Kidney tubule cell (primary cell): ENCODE results near the gene ITGAV.
"Not testable (repeated sequence)": the region's sequence is repeated elsewhere in the genome, so short reads cannot be mapped to it uniquely, and the experiment has no call there.

Experiments used
- DNase-seq: peaks from one replicate; pipeline ENCODE4 v3.0.0-alpha.2; 2018; ENCODE audit warnings: low spot score

ITGAV gene

GRCh38 chr2:186589612-186590349, at the start of gene ITGAV:
Gene ITGAV (plus strand): TSS chr2:186590056. CDS start chr2:186590339, 283 bp downstream.
- DNase-seq = peak; percentile 97

GRCh38 chr2:186540941-186541340, 48.9 kb upstream of the ITGAV start:
- DNase-seq = no peak

- peak; percentile 67 for DNase-seq
Measured at GRCh38 chr2:186542002-186542401, 47.9 kb upstream of the ITGAV start.

- DNase-seq = peak; percentile 69
Measured at GRCh38 chr2:186543561-186544131, 46.2 kb upstream of the ITGAV start.

- peak; percentile 96 for DNase-seq
Measured at GRCh38 chr2:186544255-186544675, 45.6 kb upstream of the ITGAV start.

- DNase-seq = no peak
Measured at GRCh38 chr2:186546846-186547245, 43.0 kb upstream of the ITGAV start.

GRCh38 chr2:186551323-186552050, 38.4 kb upstream of the ITGAV start:
- no peak for DNase-seq

- peak; percentile 37 for DNase-seq
Measured at GRCh38 chr2:186554429-186554828, 35.4 kb upstream of the ITGAV start.

- peak; percentile 58 for DNase-seq
Measured at GRCh38 chr2:186554850-186555671, 34.8 kb upstream of the ITGAV start.

GRCh38 chr2:186558512-186559276, 31.2 kb upstream of the ITGAV start:
- DNase-seq = peak; percentile 61

- DNase-seq = no peak
Measured at GRCh38 chr2:186559370-186559769, 30.5 kb upstream of the ITGAV start.

- peak; percentile 48 for DNase-seq
Measured at GRCh38 chr2:186559848-186560247, 30.0 kb upstream of the ITGAV start.

GRCh38 chr2:186560254-186560653, 29.6 kb upstream of the ITGAV start:
- DNase-seq = peak; percentile 37

GRCh38 chr2:186561467-186562208, 28.2 kb upstream of the ITGAV start:
- DNase-seq = no peak

GRCh38 chr2:186562209-186562578, 27.7 kb upstream of the ITGAV start:
- no peak for DNase-seq

- DNase-seq = not testable (repeated sequence)
Measured at GRCh38 chr2:186568600-186568999, 21.3 kb upstream of the ITGAV start.

- DNase-seq = not testable (repeated sequence)
Measured at GRCh38 chr2:186569127-186569526, 20.7 kb upstream of the ITGAV start.

GRCh38 chr2:186569897-186570296, 20.0 kb upstream of the ITGAV start:
- DNase-seq = peak; percentile 86

- DNase-seq = peak; percentile 87
Measured at GRCh38 chr2:186570604-186571003, 19.3 kb upstream of the ITGAV start.

- peak; percentile 80 for DNase-seq
Measured at GRCh38 chr2:186572705-186573104, 17.2 kb upstream of the ITGAV start.

GRCh38 chr2:186573531-186573930, 16.3 kb upstream of the ITGAV start:
- peak; percentile 72 for DNase-seq
